Suprapubic skin (tissue), 4 donors: ENCODE data around the gene TARS3. TPM values are rescaled to one million over a fixed set of nuclear protein-coding genes. Genes with fewer than 3 reads are reported as not detected.

Source experiments
- DNase-seq, 2 donors: peaks; one replicate each; pipeline ENCODE4 v3.0.0-alpha.2; 2019; ENCODE audit warnings: low spot score in 2 of 2
- H3K27ac ChIP-seq: fragments of 200-600 bp; sonication (generic); one replicate; pipeline ENCODE4 v1.5.1; 2019
- H3K27me3 ChIP-seq: fragments of 200-600 bp; sonication (generic); one replicate; pipeline ENCODE4 v1.5.1; 2019
- H3K36me3 ChIP-seq: fragments of 200-600 bp; sonication (generic); one replicate; pipeline ENCODE4 v1.5.1; 2019
- H3K4me1 ChIP-seq: fragments of 200-600 bp; sonication (generic); one replicate; pipeline ENCODE4 v1.5.1; 2019
- H3K4me3 ChIP-seq: fragments of 200-600 bp; sonication (generic); one replicate; pipeline ENCODE4 v1.5.1; 2019; ENCODE audit warnings: mild to moderate bottlenecking
- H3K9me3 ChIP-seq: fragments of 200-600 bp; sonication (generic); one replicate; pipeline ENCODE4 v1.5.1; 2019
- CTCF ChIP-seq, 2 donors: fragments of 200-600 bp in 1 of 2; fragments of 450-650 bp in 1 of 2; sonication (generic) in 1 of 2; IDR thresholded peaks; one replicate each; pipeline ENCODE4 v1.5.1; 2016 to 2019; ENCODE audit warnings: antibody characterized with exemption in 2 of 2, mild to moderate bottlenecking in 1 of 2, moderate library complexity in 1 of 2
- EP300 ChIP-seq: sonication (generic); formaldehyde crosslinking; IDR thresholded peaks from one replicate; pipeline ENCODE4 v1.6.1; 2017; ENCODE audit warnings: antibody characterized with exemption
- POLR2A ChIP-seq, 2 donors: fragments of 450-650 bp; IDR thresholded peaks; one replicate each; pipeline ENCODE4 v1.6.1; 2017; ENCODE audit warnings: antibody characterized with exemption in 2 of 2, mild to moderate bottlenecking in 2 of 2, moderate library complexity in 2 of 2
- POLR2AphosphoS5 ChIP-seq, 3 donors: sonication (generic); formaldehyde crosslinking; IDR thresholded peaks; one replicate each; pipeline ENCODE4 v1.6.1; 2017; ENCODE audit warnings: antibody characterized with exemption in 3 of 3
- WGBS: methylation state at CpG from one replicate; pipeline ENCODE4 v1.1.5; 2018; 5-methylcytosine and 5-hydroxymethylcytosine counted together
- total RNA-seq, 4 donors: library from RNA; depleted of rRNA; stranded (reverse); fragments of >200 nt; gene quantifications; one replicate each; pipeline ENCODE4 v1.1.0, GENCODE V29; 2016

TARS3 gene
- total RNA-seq, 4 donors from 2014 or later, result 5.4 to 19.3 (median 12.3) TPM

- no peaks in the 10 kb centered on the region for H3K27me3 ChIP-seq
- H3K9me3 ChIP-seq, result no peaks in the 10 kb centered on the region
- peaks cover 33% of the 10 kb centered on the region for H3K4me1 ChIP-seq
- H3K4me3 ChIP-seq, result no peak overlapping the region
- H3K27ac ChIP-seq, result no peak overlapping the region
- TF ChIP-seq CTCF (IDR thresholded peaks at IDR 0.05), result no peak
- TF ChIP-seq POLR2A (IDR thresholded peaks at IDR 0.05), result no peak
- TF ChIP-seq POLR2AphosphoS5 (IDR thresholded peaks at IDR 0.05), result no peak
- TF ChIP-seq EP300, result no peak
- DNase-seq, result no peak
- WGBS, result 95% methylated on average over 6 of the region's 6 CpGs
- H3K36me3 ChIP-seq, result peaks cover 49% of the 10 kb centered on the region
Observed at GRCh38 chr15:101648356-101648755, 75.9 kb downstream of the TARS3 start.

- no peaks in the 10 kb centered on the region for H3K9me3 ChIP-seq
- peaks cover 26% of the 10 kb centered on the region for H3K4me1 ChIP-seq
- no peaks in the 10 kb centered on the region for H3K27me3 ChIP-seq
- peaks cover 59% of the 10 kb centered on the region for H3K36me3 ChIP-seq
- TF ChIP-seq EP300, result no peak
- no peak for TF ChIP-seq CTCF (IDR thresholded peaks at IDR 0.05)
- no peak for TF ChIP-seq POLR2A (IDR thresholded peaks at IDR 0.05)
- no peak for TF ChIP-seq POLR2AphosphoS5 (IDR thresholded peaks at IDR 0.05)
- H3K27ac ChIP-seq, result no peak overlapping the region
- H3K4me3 ChIP-seq, result no peak overlapping the region
- DNase-seq, result no peak
- 88% methylated on average over 3 of the region's 3 CpGs for WGBS
Observed at GRCh38 chr15:101647251-101647650, 77.0 kb downstream of the TARS3 start.

DNA sequence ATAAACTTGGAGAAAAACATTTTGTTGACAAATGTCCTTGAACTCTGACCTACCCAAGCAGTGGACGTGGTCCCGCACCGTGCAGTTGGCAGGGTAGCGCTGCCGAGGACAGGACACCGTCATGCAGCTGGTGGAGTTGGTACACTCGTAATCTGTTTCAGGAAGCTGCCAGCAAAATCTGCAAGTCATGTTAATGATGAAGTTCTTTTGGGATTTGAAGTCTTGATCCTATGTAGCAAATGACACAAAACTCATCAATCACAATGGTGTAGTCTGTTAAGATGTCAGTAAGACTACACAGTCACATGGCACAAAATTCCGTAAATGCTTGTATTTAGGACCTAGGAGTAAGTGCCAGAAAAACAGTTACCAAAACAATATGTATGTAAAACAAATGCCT lies 77.6 kb downstream of the TARS3 start:
- Histone ChIP-seq H3K9me3 (no peaks in the 10 kb centered on the region), H3K4me3 (no peak overlapping the region), H3K27ac (no peak overlapping the region), H3K36me3 (peaks cover 62% of the 10 kb centered on the region), H3K4me1 (peaks cover 26% of the 10 kb centered on the region), H3K27me3 (no peaks in the 10 kb centered on the region)
- TF ChIP-seq POLR2AphosphoS5 (IDR thresholded peaks at IDR 0.05) (no peak), CTCF (IDR thresholded peaks at IDR 0.05) (no peak), POLR2A (IDR thresholded peaks at IDR 0.05) (no peak), EP300 (no peak)
- WGBS, result 75% methylated on average over 8 of the region's 8 CpGs
- no peak for DNase-seq

DNA sequence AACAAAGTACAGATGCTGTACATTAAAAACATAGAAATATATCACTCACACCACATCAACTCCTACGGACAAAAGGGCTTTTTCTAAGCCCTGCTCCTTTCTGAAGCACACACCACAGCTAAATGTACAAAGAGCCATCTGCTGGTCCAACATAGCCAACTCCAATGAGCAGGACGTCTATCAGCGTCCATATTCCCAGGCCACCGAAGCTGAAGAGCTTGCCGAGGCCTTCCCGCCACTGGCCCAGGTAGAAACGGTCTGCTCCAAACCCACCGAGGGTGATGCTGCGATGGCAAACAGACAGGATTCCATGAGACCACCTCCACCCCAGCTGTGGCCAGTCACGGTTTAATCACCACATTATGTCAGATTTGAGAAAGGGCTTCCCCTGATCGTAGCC lies 81.9 kb downstream of the TARS3 start:
- no peak for TF ChIP-seq EP300
- TF ChIP-seq POLR2AphosphoS5 (IDR thresholded peaks at IDR 0.05), result no peak
- no peak for TF ChIP-seq CTCF (IDR thresholded peaks at IDR 0.05)
- TF ChIP-seq POLR2A (IDR thresholded peaks at IDR 0.05), result no peak
- Histone ChIP-seq H3K27ac (no peak overlapping the region), H3K4me1 (peaks cover 5% of the 10 kb centered on the region), H3K36me3 (peaks cover 63% of the 10 kb centered on the region), H3K27me3 (no peaks in the 10 kb centered on the region), H3K4me3 (no peak overlapping the region), H3K9me3 (no peaks in the 10 kb centered on the region)
- 77% methylated on average over 11 of the region's 11 CpGs for WGBS
- no peak for DNase-seq

- 67% methylated on average over 1 of the region's 1 CpG for WGBS
- TF ChIP-seq CTCF (IDR thresholded peaks at IDR 0.05) (no peak), POLR2A (IDR thresholded peaks at IDR 0.05) (no peak), EP300 (no peak), POLR2AphosphoS5 (IDR thresholded peaks at IDR 0.05) (no peak)
- Histone ChIP-seq H3K27ac (no peak overlapping the region), H3K4me3 (no peak overlapping the region), H3K36me3 (peaks cover 58% of the 10 kb centered on the region), H3K9me3 (no peaks in the 10 kb centered on the region), H3K27me3 (no peaks in the 10 kb centered on the region), H3K4me1 (peaks cover 5% of the 10 kb centered on the region)
- no peak for DNase-seq
Observed at GRCh38 chr15:101641894-101642293, 82.4 kb downstream of the TARS3 start.
